Measurements from ENCODE around the gene ANKRD16.

GRCh38 chr10:5905854-5906507, 16.3 kb upstream of the ANKRD16 start:
- TF ChIP-seq ZC3H10 (CRISPR knock-in tag; IDR thresholded peaks at IDR 0.05) (no peak), TCF4 (CRISPR knock-in tag; IDR thresholded peaks at IDR 0.05; ENCODE audit: borderline replicate concordance) (no peak), GLIS3 (CRISPR knock-in tag; IDR thresholded peaks at IDR 0.05) (no peak), PATZ1 (CRISPR knock-in tag; IDR thresholded peaks at IDR 0.05; ENCODE audit: borderline replicate concordance) (no peak), ZNF565 (CRISPR knock-in tag; conservative IDR thresholded peaks at IDR 0.05; ENCODE audit: low read depth) (no peak), TSHZ2 (CRISPR knock-in tag; IDR thresholded peaks at IDR 0.05) (no peak), ZNF70 (CRISPR knock-in tag; IDR thresholded peaks at IDR 0.05) (no peak), ZFP3 (CRISPR knock-in tag; IDR thresholded peaks at IDR 0.05) (no peak), PPARA (CRISPR knock-in tag; IDR thresholded peaks at IDR 0.05; ENCODE audit: borderline replicate concordance) (no peak), ZNF8 (CRISPR knock-in tag; IDR thresholded peaks at IDR 0.05) (no peak), ESRRG (CRISPR knock-in tag; IDR thresholded peaks at IDR 0.05) (no peak), OSR1 (CRISPR knock-in tag; IDR thresholded peaks at IDR 0.05) (no peak), CREB5 (CRISPR knock-in tag; IDR thresholded peaks at IDR 0.05; ENCODE audit: low read depth) (no peak), POU6F1 (CRISPR knock-in tag; IDR thresholded peaks at IDR 0.05; ENCODE audit: borderline replicate concordance, low read depth) (no peak)

Data from SK-N-SH treated with all-trans-retinoic acid at 6 μM for 48 hours (cell line).